Activated effector memory CD4-positive, alpha-beta T cell treated with anti-CD3 and anti-CD28 coated beads, Interleukin-2, amount 50 U/mL, for 16 hours (primary cell): Measurements from ENCODE around the gene COPE.

Source experiments
- DNase-seq: peaks from one replicate; pipeline ENCODE4 v3.0.0-alpha.2; 2020

COPE gene

GRCh38 chr19:18893587-18894253, 25.5 kb downstream of the COPE start:
- no peak for DNase-seq

- no peak for DNase-seq
Measured at GRCh38 chr19:18889949-18890745, 29.0 kb downstream of the COPE start.

- DNase-seq, result no peak
Measured at GRCh38 chr19:18886972-18887371, 32.2 kb downstream of the COPE start.

GRCh38 chr19:18883526-18884304, 35.5 kb downstream of the COPE start:
- DNase-seq, result no peak

- no peak for DNase-seq
Measured at GRCh38 chr19:18881491-18881890, 37.7 kb downstream of the COPE start.

- no peak for DNase-seq
Measured at GRCh38 chr19:18879579-18880373, 39.4 kb downstream of the COPE start.

GRCh38 chr19:18878858-18879578, 40.2 kb downstream of the COPE start:
- no peak for DNase-seq

GRCh38 chr19:18878058-18878797, 41.0 kb downstream of the COPE start:
- no peak for DNase-seq

- DNase-seq, result no peak
Measured at GRCh38 chr19:18876865-18877264, 42.3 kb downstream of the COPE start.

- no peak for DNase-seq
Measured at GRCh38 chr19:18875726-18876125, 43.5 kb downstream of the COPE start.

GRCh38 chr19:18871543-18871942, 47.6 kb downstream of the COPE start:
- no peak for DNase-seq

GRCh38 chr19:18870531-18871172, 48.5 kb downstream of the COPE start:
- DNase-seq, result no peak

GRCh38 chr19:18869781-18870530, 49.2 kb downstream of the COPE start:
- DNase-seq, result no peak

GRCh38 chr19:18869023-18869618, 50.1 kb downstream of the COPE start:
- DNase-seq, result no peak

GRCh38 chr19:18868380-18869022, 50.7 kb downstream of the COPE start:
- DNase-seq, result no peak

- no peak for DNase-seq
Measured at GRCh38 chr19:18867751-18868150, 51.4 kb downstream of the COPE start.

GRCh38 chr19:18867199-18867598, 52.0 kb downstream of the COPE start:
- no peak for DNase-seq

- DNase-seq, result no peak
Measured at GRCh38 chr19:18866800-18867123, 52.4 kb downstream of the COPE start.
